PC-3 (cell line): Measurements from ENCODE around the gene RXRA.

Source experiments
- EZH2 ChIP-seq: fragments of 300-600 bp; sonication (generic); IDR thresholded peaks from one replicate; pipeline ENCODE4 v1.6.1; 2017; ENCODE audit warnings: antibody characterized with exemption, mild to moderate bottlenecking, low read length; ENCODE audit not compliant: unreplicated experiment
- TF ChIP-seq, protein P1 (sequence below): fragments of 300-600 bp; sonication (generic); conservative IDR thresholded peaks from 2 replicates; pipeline ENCODE4 v1.5.1; 2017; ENCODE audit warnings: antibody characterized with exemption, low read depth, mild to moderate bottlenecking, low read length

DNA sequence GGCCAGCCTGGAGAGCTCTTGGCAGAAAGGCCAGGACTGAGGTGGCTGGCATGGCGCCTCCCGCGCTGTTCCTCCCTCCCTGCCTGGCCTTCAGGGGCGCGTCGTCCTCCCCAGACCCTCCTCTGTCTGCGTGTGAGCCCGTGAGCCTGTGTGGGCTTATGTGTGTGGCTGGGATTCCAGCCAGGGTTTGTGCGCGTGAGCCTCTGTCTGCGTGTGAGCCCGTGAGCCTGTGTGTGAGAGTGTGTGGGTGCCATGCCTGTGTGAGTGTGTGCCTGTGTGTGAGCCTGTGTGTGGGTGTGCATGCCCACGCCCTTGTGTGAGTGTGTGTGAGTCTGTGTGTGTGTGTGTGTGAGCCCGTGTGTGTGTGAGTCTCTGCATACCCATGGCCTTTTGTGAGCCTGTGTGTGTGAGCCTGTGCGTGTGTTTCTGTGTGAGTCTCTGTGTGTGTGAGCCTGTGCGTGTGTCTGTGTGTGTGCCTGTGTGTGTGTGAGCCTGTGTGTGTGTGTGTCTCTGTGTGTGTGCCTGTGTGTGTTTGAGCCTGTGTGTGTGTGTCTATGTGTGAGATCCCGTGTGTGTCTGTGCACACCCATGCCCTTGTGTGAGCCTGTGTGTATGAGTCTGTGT is 13.0 kb downstream of the RXRA start:
- TF ChIP-seq, protein P1, sequence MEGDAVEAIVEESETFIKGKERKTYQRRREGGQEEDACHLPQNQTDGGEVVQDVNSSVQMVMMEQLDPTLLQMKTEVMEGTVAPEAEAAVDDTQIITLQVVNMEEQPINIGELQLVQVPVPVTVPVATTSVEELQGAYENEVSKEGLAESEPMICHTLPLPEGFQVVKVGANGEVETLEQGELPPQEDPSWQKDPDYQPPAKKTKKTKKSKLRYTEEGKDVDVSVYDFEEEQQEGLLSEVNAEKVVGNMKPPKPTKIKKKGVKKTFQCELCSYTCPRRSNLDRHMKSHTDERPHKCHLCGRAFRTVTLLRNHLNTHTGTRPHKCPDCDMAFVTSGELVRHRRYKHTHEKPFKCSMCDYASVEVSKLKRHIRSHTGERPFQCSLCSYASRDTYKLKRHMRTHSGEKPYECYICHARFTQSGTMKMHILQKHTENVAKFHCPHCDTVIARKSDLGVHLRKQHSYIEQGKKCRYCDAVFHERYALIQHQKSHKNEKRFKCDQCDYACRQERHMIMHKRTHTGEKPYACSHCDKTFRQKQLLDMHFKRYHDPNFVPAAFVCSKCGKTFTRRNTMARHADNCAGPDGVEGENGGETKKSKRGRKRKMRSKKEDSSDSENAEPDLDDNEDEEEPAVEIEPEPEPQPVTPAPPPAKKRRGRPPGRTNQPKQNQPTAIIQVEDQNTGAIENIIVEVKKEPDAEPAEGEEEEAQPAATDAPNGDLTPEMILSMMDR = no peak
- TF ChIP-seq EZH2 = no peak
